Mesenteric fat pad (tissue), 1 donor: ENCODE results near the gene ELMO3. TPM values are rescaled to one million over a fixed set of nuclear protein-coding genes. Genes with fewer than 3 reads are reported as not detected.

Source experiments
- DNase-seq: peaks from one replicate; pipeline ENCODE4 v3.0.0-alpha.2; 2020; ENCODE audit warnings: low spot score
- total RNA-seq: library from RNA; stranded (reverse); fragmentation: NEBNext Ultra II Directional; extraction: Animal tissue kit (Norgen Biotek cat#: 25700); gene quantifications from one replicate; pipeline ENCODE4 v1.2.1, GENCODE V29; 2021
- donor health status: DM: yes; HTN: yes; CAD: no.

The ELMO3 gene
- total RNA-seq, 1 donor from 2014 or later, result 1.2 TPM

DNA sequence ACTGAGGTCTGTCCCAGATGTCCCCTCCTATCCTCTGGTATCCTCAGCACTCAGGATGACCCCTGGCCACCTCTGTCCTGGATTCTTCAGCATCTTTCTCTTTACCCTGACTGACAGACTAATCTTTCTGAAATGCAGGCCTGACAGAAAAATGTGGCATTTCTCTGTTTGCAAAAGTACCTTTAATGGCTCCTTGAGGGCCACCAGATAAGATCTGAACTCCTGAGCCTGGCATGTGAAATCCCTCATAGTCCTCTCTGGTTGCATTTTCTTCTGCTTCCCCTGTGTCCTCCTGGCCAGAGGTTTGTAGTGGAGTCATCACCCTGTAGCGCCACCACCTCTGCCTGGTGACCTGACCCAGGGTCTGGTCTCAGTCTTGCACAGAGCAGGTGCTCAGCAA, 2.0 kb upstream of the ELMO3 start:
- DNase-seq, result no peak

DNA sequence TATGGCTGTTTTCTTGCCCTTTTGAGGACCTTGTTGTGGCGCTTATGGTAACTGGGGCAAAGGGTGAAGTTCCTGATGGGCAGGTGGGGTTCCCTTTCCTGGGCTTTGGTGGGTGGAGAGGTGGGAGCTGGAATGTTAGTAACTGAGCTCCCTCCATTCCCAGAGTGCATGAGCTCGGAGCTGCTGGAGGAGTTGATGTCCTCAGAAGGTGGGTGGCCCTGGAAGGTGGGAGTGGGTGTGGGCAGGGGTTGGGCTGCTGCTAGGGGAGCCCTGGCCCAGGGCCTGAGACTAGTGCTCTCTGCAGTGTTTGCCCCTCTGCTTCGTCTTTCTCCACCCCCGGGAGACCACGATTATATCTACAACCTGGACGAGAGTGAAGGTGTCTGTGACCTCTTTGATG, 1.2 kb upstream of the ELMO3 start:
- DNase-seq, result no peak

DNA sequence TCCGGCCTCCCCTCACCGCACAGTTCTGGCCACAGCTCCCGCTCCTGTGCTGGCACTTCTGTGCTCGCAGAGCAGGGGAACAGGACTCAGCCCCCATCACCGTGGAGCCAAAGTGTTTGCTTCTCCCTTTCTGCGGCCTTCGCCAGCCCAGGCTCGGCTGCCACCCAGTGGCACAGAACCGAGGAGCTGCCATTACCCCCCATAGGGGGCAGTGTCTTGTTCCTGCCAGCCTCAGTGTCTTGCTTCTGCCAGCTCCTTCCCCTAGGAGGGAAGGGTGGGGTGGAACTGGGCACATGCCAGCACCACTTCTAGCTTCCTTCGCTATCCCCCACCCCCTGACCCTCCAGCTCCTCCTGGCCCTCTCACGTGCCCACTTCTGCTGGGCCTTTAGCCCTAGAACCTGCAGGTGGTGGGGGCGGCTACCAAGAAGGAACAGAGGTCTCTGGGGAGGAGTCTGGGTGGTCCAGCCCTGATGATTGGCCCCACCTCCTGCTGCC, 645 bp upstream of the ELMO3 start:
- DNase-seq, result no peak

DNA sequence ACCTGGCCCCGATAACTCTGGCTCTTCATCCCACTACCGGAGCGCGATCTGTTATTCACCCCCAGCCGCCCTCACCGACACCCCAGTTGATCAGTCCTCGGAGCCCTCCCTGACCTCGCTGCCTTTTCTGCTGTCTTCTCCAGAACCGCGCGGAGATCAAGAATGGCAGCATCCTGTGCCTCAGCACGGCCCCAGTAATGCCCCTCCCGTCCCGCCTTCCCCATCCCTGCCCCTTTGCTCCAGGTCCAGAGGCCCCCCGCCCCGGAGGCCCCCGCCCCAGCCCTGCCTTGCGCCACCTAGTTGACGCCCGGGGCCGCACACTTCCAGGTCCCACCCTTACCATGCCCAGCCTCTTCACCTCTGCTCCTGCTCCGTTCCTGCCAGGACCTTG, 872 bp downstream of the ELMO3 start:
- no peak for DNase-seq

DNA sequence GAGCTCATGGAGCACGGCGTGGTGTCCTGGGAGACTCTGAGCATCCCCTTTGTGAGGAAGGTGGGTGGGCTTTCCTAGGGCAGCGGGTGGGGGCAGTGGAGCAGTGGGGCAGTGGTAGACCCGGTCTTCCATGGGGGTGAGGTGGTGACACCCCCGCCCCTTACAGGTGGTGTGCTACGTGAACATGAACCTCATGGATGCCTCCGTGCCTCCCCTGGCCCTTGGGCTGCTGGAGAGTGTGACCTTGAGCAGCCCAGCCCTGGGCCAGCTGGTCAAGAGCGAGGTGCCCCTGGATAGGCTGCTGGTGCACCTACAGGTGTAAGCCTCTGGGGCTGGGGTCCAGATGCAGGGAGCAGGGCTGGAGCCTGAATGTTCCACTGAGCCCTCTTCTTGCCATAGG, 1.6 kb downstream of the ELMO3 start:
- DNase-seq, result no peak

DNA sequence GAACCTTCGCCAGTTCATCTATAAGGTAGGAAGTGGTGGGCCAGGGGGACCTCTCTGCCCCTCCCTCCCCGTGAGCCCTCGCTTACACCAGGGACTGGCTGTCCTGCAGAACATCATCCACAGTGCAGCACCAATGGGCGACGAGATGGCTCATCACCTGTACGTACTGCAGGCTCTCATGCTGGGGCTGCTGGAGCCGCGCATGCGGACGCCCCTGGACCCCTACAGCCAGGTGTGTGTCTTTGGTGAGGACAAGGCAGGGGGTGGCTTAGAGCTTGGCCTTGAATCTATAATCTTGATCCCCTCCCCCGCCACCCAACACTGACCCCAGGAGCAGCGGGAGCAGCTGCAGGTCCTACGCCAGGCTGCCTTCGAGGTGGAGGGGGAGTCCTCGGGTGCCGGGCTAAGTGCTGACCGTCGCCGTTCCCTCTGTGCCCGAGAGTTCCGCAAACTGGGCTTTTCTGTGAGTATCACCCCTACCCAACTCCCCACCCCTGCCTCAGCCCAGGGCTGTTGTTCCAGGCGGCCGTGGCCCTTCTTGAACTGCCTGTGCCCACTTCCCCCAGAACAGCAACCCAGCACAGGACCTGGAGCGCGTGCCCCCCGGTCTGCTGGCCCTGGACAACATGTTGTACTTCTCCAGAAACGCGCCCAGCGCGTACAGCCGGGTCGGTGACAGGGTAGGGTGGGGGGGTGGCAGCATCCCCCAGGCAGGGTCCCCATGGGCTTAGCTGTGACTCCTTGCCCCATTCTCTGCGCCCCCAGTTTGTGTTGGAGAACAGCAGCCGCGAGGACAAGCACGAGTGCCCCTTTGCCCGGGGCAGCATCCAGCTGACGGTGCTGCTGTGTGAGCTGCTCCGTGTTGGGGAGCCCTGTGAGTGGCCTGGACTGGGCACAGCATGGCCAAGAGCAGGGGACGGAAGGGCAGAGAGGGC, 2.7 kb downstream of the ELMO3 start:
- DNase-seq, result no peak

GRCh38 chr16:67202426-67202825, 3.5 kb downstream of the ELMO3 start:
- no peak for DNase-seq

GRCh38 chr16:67202956-67203493, 4.1 kb downstream of the ELMO3 start:
- DNase-seq, result no peak

DNA sequence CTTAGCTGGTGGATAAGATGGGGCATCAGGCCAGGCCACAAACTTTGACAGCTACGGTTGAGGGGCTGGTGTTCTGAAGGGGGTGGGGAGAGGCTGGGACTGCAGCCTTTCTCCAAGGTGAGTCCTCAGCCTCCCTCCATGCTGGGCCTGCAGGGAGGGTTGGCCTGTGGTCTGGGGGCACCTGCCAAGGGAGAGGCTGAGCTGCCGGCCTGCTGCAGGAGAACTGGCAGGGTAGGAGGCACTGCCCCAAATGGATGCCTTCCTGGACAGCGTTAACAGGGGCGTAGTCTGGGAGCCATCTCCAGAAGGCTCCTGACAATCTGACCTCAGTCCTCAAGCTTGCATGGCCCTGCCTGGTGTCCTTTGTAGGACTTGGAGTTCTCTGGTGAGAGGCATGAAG, 5.1 kb downstream of the ELMO3 start:
- DNase-seq, result no peak

DNA sequence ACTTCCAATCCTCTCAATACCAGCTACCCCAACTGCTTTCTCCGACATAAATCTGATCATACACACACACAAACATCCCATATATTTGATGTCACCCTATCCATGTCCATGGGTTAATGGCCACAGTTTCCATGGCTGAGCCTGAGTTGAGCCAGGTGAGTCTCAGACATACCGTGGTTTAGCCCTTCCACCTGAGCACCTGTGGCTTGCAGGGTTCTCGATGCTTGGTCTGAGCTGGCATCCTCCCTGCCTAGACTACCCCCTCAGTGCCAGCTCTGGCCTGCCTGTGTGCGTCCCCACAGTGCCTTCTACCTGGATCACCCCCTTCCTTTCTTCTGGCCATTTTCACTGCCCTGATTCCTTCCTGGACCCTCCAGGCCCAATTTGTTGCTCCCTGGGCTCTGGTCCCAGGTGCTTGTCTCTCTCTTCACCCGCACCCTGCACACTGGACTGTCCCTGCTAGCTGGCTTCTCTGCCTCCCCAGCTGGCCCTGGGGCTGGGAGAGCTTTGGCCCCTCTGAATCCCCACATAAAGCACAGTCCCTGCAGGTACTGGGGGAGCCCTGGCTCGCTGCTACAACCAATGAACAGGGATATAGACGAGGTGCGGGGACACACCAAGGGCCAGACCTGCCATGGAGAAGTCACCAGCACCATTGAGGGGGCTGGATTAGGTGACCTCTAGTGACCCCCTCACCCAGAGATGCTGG, 7.4 kb downstream of the ELMO3 start:
- no peak for DNase-seq

- DNase-seq, result no peak
These were observed 7.9 kb downstream of the ELMO3 start for GRCh38 chr16:67206838-67207248.

DNA sequence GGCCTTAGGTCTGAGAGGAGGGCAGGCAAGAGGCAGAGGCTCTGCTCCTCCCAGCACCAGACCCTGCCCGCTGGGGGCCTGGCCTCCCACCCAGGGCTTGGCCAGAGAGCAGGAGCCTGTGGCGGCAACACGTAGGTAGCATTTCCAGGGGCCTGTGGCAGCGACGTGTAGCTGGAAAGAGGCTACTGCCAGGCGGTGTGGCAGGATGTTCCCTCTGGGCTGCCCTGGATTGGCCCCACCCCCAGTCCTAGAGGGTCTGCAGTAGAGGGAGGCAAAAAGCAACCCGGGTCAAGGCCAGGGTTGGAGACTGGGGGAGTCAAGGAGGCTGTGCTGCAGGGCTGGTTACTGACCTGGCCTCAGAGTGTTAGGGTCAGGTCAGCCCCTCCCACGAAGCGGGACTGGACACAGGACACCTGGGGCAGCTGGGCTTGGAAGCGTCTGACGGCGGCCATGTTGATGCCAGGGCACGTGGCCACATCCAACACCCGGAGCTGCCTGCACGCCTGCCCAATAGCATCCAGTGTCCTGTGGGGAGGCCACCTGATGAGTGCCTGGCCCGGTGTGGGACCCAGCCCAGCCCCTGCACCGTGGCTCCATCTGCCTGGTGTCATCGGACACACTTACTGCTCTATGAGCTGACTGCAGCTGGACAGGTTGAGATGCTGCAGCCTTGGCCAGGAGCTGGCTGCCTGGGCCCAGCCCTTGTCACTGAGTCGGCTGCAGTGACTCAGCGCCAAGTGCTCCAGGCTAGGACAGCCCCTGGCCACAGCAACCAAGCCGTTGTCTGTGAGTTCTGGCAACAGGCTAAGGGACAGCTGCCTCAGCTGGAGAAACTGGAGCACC, 8.5 kb downstream of the ELMO3 start:
- no peak for DNase-seq

GRCh38 chr16:67208154-67208896, 9.4 kb downstream of the ELMO3 start:
- no peak for DNase-seq

DNA sequence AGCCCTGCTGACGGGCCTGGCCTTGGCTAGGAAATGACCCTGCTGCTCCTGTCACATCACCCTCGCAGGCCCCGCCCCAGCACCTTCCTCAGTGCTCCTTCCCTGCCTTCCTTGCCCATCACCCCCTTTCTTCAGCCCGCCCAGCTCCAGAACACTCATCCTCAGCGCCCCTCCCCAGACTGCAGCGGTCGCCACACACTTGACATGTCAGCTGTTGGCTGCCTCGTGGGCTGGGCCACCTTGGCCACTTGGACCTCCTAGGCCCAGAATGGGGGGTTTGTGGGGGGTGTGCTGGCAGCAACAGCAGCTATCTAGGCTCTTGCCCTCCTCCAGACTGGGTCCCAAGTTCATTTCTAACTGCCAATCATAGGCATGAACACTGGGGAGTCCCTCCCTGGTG, 10.6 kb downstream of the ELMO3 start:
- no peak for DNase-seq

GRCh38 chr16:67210069-67210937, 11.4 kb downstream of the ELMO3 start:
- no peak for DNase-seq

DNA sequence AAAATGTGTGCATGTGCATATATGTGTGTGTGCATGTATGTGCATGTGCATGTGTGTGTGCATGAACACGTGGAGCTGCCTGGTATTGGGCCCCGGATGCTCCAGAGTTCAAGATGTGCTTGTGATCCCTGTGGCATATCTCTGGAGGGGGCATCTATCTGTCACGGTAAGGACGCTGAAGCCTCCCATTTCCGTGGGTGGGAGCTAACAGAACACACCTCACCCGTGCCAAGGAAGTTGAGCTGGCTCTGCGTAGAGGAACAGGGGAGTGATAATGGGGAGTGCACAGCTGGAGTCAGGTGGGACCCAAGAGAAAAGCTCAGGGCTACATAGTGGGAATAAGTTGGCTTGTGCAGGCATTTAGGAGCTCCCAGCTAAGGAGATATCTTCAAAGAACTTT, 12.7 kb downstream of the ELMO3 start:
- no peak for DNase-seq

- DNase-seq, result no peak
These were observed 13.8 kb downstream of the ELMO3 start for GRCh38 chr16:67212766-67213165.

- no peak for DNase-seq
These were observed 14.5 kb downstream of the ELMO3 start for GRCh38 chr16:67213197-67214019.

- no peak for DNase-seq
These were observed 16.8 kb downstream of the ELMO3 start for GRCh38 chr16:67215706-67216105.
